ENCODE results near the gene USP5.
"Not testable (repeated sequence)": the region's sequence is repeated elsewhere in the genome, so short reads cannot be mapped to it uniquely, and the experiment has no call there.

The USP5 gene

DNA sequence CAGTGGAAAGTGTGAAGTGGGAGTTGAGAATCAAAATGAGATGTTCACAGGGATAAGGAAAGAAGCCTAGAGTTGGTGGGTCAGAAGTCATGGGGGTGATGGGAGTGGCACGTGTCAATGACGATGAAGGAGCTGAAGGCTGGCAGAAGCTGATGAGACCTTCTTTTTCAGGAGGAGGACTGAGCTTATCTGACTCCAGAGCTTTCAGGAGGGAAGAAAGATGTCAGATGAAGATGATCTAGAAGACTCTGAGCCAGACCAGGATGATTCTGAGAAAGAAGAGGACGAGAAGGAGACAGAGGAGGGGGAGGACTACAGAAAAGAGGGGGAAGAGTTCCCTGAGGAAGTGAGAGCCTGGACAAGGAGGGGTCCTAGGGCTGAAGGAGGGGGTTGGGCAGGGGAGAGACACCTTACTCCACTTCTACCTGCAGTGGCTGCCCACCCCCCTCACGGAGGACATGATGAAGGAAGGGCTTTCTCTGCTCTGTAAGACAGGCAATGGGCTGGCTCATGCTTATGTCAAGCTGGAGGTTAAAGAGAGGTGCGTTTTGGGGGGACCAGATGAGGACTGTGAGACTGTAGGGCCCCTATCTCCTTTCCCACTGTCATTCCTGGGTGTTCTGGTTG lies 53.6 kb downstream of the USP5 start:
- no peak for DNase-seq (ENCODE audit: insufficient read length, low spot score)
- no peak for FAIRE-seq

DNA sequence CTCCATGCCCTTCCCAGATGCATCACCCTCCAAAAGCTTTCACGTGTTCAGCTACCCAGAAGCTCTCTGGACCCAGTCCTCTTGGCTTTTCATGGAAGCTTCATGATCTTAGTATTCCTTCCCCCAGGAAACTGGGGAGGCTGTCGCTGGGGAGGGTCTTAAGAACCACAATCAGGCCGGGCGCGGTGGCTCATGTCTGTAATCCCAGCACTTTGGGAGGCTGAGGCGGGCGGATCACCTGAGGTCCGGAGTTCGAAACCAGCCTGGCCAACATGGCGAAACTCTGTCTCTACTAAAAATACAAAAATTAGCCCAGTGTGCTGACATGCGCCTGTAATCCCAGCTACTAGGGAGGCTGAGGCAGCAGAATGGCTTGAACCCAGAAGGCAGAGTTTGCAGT lies 56.2 kb downstream of the USP5 start:
- not testable (repeated sequence) for DNase-seq (ENCODE audit: insufficient read length, low spot score); FAIRE-seq

DNA sequence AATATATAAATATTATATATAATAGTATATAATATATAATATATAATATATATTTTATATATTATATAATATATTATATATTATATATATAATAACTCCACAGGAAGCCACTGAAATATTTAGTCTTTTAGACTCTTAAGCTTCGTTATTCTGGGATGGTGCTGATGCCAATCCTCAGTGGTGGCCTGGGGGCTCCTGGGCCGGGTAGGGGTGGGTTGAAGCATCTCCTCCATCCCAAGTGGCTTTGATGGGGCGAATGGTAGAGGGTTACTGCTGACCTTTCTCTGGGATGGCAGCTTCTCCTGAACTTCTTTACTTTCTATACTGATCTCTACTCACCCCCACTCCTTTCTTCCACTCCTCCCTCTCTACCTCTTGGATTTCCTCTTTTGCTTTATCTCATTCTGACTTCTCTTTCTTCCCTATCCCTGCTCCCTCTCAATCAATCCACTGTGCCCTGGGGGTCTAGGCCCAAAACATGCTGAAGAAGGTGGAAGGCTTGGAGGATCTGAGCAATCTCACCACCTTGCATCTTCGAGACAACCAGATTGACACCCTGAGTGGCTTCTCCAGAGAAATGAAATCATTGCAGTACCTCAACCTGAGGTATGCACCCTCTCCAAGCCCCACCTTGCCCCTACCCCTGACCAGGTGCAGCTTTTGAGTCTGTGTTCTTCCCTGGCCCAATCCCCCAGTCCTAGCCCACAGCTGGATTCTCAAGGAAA lies 57.6 kb downstream of the USP5 start:
- no peak for DNase-seq (ENCODE audit: insufficient read length, low spot score)
- no peak for FAIRE-seq

DNA sequence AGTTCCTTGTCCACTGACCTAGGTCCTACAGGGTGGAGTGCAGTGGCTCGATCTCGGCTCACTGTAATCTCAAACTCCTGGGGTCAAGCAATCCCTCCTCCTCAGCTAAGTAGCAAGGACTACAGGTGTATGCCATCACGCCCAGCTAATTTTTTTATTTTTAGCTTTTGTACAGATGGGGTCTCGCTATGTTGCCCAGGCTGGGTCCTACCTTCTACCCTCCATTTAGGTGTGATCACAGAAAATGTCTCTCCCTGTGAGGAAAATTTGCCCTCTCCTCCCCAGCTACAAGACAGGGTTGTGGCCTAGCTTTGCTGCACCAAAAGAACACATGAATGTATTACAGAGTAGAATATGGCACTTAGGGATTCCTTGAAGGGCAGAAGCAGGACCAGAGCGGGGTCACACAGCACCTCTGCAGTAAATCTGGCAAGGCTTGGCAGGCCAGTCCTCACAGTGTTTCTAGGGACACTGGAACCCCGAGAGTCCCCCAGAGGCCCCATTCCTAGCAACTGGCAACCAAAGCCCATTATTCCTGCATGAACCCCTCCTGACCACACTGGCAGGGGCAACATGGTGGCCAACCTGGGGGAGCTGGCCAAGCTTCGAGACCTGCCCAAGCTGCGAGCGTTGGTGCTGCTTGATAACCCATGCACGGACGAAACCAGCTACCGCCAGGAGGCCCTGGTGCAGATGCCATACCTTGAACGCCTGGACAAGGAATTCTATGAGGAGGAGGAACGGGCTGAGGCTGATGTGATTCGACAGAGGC lies 60.4 kb downstream of the USP5 start:
- DNase-seq (ENCODE audit: insufficient read length, low spot score) (no peak), FAIRE-seq (no peak)

DNA sequence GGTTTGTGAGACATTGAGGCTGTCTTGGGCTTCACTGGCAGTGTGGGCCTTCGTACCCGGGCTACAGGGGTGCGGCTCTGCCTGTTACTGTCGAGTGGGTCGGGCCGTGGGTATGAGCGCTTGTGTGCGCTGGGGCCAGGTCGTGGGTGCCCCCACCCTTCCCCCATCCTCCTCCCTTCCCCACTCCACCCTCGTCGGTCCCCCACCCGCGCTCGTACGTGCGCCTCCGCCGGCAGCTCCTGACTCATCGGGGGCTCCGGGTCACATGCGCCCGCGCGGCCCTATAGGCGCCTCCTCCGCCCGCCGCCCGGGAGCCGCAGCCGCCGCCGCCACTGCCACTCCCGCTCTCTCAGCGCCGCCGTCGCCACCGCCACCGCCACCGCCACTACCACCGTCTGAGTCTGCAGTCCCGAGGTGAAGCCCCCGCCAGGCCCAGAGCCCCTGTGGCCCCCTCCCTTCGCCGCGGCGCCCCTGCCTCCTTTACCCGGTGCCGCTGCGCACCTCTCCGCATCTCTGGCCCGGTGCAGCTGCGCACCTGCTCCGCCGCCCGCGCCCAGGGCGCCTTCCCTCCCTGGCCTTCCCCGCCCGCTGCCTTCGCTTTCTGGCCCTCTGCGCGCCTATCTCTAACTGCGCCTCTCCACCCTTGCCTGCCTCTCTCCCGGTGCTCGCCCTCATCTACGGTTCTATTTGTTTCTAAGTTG lies 62.4 kb downstream of the USP5 start, which contains the start of gene ENO2:
Gene ENO2 (plus strand): TSS at position 335 of the 701 bp plus-strand sequence. CDS start 1,253 bp downstream, outside the sequence.
- DNase-seq (ENCODE audit: insufficient read length, low spot score): no peak
- peak; percentile 73 for FAIRE-seq

DNA sequence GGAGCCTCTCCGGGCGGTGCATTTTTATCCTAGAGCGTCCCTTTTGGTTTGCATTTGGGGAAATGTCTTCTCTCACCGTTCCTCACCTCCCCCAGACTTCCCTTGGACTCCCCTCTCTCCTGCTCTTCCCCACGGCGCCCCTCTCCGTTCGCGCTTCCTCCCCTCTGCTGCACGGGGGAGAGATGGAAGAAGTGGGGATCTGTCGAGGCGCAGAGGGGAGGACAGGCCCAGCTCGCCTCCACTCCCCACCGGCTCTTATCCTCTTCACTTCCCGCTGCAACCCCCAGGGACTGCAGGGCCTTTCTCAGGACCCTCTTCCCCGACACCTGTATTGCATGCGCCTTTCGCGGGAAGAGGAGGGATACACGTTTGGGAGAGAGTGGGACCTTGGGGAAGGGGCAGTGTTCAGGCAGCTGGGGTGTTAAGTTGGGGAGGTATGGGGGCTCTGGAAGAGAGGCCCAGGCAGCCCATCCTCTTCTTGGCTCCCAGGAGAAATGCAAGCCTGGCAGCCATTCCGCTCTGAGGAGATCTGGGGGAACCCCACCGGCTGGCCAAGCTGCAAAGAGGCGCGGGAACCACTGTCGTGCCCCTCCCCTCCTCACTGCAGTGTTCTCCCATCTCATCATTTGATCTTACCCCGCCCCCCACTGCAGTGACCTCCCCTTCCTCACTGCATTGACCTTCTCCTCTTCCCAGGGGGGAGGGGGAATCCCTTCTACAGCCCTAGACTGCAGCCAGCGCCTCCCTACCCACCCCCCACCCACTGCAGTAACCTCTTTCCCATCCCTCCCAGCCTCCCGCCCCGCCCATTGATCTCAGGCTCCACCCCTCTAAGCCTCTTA lies 63.2 kb downstream of the USP5 start:
- FAIRE-seq (peak; percentile 83), DNase-seq (ENCODE audit: insufficient read length, low spot score) (no peak)

DNA sequence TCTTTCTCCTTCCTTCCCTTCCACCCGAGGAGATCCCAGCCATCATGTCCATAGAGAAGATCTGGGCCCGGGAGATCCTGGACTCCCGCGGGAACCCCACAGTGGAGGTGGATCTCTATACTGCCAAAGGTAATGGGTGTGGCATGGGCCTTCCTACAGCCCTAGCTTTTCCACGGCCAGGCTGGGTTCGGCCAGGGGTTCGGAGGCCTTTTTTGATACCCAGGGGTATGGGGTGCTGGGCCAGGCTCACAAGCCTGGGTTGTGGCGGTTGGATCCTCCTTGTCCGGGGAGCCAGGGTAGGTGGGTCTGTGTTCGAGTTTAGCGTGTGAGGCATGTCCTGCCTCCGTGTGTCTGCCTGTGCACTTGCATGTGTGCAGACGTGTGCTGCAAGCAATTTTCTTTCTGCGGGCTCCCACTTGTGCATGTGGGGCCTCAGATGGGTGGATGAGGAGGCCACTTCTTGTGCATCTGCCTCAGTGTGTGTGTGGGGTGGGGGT lies 63.9 kb downstream of the USP5 start:
- no peak for FAIRE-seq
- DNase-seq (ENCODE audit: insufficient read length, low spot score): no peak
